ENCODE results near the gene CPEB4.

Gene CPEB4

DNA sequence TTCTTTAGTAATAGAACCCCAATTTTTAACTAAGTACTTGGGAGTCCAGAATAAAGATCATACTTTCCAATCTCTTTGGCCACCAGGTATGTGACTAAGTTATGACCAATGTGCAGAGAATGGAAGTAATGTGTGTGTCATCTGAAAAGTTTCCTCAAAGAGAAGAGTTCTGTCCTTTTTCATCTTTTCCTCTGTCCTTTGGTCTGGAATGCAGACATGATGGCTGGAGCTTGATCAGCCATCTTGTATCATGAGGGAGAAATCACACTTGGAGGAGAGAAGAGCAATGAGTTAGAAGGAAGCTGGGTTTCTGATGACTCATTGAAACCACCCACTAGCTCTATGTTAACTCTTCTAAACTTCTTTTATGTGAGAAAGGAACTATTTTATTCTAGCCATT, 5.5 kb upstream of the CPEB4 start:
- DNase-seq (ENCODE audit: extremely low spot score, insufficient read length, low read depth), result no peak
- FAIRE-seq, result no peak

DNA sequence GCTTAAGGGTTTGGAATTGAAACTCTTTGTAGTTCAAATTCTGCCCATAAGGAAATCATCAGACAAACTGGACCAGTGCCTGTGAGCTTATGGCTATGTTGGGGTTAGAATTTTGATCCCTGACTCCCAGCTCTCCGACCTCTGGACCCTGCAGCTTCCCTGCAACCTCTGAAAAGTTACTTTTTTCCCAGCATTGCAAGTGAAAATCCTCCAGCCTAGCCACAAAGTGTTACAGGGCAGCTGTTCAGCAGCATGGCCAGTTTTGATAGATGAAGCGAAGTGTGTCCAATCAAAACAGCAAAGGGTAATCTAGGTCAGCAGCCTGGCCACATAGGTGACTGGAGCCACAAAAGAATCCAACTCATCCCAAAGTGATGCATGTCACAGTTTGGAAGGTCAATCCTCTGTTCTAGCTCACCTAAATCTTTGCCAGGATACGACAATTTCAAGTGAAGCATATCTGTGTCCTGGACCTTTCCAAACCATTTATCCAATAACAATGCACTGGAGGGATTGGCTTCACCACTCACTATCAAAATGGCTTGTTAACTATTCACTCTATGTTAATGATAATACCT, 4.7 kb upstream of the CPEB4 start:
- FAIRE-seq, result no peak

DNA sequence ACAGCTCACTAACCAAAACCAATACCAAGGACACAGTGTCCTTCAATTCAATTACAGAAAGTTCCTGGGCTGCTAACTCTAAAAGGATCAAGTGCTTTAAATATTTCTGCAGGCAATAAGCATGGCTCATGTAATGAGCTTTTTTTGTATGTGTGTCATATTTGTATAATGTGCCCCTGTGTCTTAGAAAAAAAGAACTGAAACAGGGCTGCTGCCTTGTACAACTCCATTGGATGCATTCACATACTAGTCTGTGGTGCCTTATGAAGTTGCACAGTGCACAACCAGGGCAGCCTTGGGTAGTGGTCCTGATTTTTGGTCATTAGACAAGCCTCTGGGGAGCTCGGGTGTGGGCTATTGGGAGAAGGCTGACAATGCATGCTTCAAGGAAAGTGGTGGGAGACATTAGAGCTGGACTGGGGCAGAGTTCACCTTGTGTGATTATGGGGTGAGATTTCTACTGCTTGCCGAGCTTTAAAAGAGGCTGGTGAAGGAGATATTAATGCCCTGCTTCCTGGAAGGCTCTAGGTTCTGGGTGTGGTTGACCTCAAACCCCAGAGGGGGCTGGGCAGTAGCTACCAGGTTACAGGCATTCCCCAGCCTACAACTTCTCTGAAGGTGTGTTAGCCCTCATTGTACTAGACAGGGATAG, 3.6 kb upstream of the CPEB4 start:
- FAIRE-seq, result peak; percentile 49
- no peak for DNase-seq (ENCODE audit: extremely low spot score, insufficient read length, low read depth)

More for the DNA sequence above, 4.7 kb upstream of the CPEB4 start:
- no peak for DNase-seq (ENCODE audit: extremely low spot score, insufficient read length, low read depth)

DNA sequence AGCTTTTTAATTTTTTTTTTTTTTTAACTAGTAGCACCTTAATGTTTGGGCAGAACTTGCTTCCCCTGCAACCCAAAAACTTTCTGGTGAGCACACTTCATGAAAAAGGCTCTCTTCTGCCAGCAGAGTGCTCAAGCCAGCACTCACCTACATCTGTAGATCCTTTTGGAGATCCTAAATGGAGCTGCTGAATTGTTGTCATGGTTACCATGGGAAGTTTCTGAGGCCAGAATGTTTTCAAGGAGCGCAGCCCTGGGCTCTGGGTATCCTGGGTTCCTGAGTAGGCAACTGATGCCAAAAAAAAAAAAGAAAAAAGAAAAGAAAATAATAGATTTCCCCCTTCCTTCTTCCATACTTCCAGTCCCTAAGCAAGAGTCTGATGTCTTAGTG, 3.1 kb upstream of the CPEB4 start:
- no peak for DNase-seq (ENCODE audit: extremely low spot score, insufficient read length, low read depth)
- FAIRE-seq, result no peak

DNA sequence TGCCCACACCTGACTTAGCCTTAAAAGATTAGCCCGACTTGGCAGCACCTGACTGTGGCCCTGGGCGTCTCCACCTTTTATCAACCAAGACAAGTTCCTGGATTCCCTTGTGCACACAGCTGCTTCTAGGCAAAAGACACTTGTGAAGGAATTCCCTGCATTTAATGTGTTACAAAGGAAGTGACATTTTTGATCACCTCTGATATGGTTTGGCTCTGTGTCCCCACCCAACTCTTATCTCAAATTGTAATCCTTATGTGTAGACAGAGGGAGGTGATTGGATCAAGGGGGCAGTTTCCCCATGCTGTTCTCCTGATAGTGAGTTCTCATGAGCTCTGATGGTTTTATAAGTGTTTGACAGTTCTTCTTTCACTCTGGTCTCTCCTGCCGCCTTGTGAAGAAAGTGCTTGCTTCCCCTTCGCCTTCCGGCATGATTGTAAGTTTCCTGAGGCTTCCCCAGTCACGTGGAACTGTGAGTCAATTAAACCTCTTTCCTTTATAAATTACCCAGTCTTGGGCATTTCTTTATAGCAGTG, 2.6 kb upstream of the CPEB4 start:
- DNase-seq (ENCODE audit: extremely low spot score, insufficient read length, low read depth) (no peak), FAIRE-seq (peak; percentile 47)

DNA sequence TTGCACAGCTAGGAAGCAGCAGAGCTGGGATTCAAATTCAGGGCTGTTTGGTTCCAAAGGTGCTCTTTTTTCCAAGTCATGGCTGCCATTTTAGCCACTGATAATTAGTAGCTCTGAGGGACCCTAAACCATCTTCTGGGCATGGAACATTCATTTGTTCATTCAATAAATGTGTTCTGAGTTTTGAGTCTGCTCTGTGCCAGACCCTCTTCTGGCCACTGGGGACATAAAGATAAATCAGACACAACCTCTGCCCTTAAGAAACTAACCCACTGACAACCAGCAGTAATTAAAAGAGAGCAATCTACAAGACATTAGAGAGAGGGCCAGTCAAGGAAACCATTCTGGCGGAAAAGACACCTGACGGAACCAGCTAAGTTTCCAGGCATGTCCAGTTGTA, 2.0 kb upstream of the CPEB4 start:
- no peak for DNase-seq (ENCODE audit: extremely low spot score, insufficient read length, low read depth)

DNA sequence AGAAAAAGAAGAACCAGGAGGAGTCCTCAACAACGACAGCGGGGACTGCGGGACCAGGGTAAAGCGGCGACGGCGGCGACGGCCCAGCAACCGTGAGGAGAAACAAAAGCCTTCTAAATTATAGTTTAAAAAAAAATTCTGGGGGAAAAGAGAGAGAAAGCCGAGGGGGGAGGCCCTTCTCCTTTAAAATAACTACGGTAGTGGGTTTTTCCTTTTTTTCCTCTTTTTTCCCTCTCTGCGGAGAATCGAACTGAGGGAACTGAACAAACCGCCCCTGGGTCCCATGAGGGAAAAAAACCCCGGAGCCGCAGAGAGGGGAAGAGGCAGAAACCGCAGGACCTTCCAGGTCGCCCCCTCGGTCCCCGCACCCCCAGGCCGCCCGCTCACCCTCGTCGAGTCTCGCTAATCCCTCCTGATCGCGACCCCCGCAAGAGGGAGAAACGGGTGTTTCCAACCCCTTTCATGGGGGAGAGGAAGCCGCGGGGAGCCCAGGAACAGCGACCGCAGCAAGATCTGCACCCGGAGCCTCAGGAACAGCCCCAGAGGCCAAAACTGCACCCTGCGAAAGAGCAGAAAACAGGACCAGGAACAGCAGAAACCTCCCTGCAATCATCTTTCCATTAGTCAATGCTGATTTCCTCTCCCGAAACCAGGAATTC, 453 bp downstream of the CPEB4 start:
- DNase-seq (ENCODE audit: extremely low spot score, insufficient read length, low read depth), result no peak
- FAIRE-seq, result no peak

More for the DNA sequence above, 2.0 kb upstream of the CPEB4 start:
- no peak for FAIRE-seq

DNA sequence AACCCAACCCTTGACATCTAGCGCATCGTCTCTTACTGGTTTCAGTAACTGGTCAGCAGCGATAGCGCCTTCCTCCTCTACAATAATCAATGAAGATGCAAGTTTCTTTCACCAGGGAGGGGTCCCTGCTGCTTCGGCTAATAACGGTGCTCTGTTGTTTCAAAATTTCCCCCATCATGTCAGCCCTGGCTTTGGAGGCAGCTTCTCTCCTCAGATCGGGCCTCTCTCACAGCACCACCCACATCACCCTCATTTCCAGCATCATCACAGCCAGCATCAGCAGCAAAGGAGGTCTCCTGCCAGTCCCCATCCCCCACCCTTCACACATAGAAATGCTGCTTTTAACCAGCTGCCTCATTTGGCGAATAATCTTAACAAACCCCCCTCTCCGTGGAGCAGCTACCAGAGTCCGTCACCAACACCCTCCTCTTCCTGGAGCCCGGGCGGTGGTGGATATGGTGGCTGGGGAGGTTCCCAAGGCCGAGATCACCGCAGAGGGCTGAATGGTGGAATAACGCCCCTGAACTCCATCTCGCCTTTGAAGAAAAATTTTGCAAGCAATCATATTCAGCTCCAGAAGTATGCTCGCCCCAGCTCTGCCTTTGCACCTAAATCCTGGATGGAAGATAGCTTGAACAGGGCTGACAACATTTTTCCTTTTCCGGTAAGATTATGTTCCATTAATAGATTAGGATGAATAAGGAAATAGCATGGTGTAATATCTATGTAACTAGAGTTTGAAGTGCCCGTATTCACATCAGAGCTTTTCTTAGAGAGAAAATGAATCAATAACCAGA, 2.2 kb downstream of the CPEB4 start:
- DNase-seq (ENCODE audit: extremely low spot score, insufficient read length, low read depth), result no peak
- FAIRE-seq, result no peak

DNA sequence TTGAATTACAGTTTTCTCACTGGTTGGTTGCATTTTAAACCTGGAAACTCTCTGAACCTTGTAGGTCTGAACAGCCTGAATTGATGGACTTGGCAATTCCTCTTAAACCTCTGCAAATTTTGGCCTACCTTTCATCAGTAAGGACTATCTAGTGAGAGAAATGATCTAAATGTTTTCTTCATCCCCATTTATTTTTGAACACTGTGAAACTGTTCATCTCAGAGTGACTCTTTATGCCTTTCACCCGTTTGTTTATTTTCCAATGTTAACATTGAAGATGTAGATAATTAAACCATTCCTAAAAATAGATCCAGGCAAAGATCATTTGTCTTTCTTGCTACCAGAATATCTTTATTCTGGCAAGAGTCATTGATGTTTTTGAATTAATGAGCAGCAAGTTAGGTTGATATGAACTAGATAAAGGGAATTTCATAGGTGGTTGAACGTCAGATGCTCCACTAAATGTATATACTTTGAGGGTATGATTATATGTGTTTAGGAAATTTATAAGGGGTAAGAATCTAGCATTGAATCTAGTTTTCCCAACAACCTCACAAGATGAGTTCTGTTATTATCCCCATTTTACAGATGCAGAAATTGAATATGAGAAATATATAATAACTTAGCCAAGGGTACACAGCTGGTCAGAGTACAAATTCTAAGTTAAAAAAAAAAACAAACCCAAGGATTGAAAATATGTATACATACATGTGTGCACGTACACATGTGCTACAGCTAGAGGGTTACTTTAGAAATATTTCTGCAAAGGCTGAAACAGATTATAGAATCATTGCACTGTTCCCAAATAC, 3.4 kb downstream of the CPEB4 start:
- DNase-seq (ENCODE audit: extremely low spot score, insufficient read length, low read depth) (no peak), FAIRE-seq (no peak)

DNA sequence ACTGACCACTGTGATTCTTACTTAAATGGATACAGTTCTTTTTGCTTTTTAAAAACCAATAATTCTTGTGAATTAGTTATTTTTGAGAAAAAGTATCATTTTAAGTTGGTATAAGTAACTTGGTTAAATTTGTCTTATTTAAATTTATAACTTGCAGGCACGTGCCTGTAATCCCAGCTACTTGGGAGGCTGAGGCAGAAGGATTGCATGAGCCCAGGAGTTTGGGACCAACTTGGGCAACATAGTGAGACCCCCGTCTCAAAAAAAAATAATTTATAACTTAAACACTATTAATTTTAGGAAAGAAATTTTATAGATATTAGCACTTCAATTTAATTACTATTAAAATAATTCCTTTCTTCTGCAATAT, 5.0 kb downstream of the CPEB4 start:
- no peak for FAIRE-seq
- no peak for DNase-seq (ENCODE audit: extremely low spot score, insufficient read length, low read depth)

DNA sequence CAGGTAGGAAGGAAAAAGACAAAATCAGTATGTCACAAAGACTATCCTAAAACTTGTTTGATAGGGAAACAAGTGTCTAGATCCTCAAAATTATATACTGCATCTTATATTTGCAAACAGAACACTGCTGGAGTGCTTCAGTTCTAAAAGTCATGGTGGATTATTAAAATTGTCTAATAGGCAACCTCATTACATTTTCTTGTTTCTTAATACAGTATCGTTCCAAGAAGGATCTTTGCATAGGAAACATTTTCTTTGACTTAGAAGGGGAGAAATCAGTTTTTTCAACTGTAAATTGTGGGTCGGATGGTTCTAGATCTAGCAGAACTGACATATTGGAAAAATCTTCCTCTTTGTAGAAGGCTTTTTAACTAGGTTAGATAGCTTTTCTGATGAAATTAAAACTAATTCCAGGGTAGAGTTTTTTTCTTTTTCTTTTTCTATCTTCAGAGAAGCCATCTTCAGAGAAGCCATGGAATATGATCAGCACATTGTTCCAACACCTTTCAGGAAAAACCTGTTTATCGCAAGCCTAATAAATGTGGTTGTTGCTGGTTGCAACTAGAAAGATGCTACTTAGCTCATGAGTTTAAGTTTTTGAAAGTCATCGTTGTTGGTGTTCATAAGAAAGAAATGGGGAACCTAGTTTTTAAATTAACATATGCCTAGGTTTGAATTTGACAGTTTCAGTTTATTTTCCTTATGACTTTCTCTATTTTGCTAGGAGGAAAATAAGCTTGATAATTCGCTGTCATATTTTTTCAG, 7.4 kb downstream of the CPEB4 start:
- DNase-seq (ENCODE audit: extremely low spot score, insufficient read length, low read depth) (no peak), FAIRE-seq (no peak)

DNA sequence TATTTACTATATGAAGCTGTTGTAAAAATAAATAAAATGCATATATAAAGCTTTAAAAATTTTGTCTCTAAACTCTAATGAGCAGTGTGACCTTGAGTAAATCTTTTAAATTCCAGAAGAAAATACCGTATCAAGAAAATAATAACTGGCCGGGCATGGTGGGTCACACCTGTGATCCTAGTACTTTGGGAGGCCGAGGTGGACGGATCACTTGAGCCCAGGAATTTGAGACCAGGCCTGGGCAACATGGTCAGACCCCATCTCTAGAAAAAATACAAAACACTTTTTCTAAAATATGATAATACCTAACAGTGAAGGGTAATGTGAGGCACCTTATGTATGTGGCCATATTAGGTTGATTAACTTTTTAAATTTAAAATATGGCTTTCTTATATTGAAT, 8.5 kb downstream of the CPEB4 start:
- DNase-seq (ENCODE audit: extremely low spot score, insufficient read length, low read depth), result no peak
- FAIRE-seq, result no peak

DNA sequence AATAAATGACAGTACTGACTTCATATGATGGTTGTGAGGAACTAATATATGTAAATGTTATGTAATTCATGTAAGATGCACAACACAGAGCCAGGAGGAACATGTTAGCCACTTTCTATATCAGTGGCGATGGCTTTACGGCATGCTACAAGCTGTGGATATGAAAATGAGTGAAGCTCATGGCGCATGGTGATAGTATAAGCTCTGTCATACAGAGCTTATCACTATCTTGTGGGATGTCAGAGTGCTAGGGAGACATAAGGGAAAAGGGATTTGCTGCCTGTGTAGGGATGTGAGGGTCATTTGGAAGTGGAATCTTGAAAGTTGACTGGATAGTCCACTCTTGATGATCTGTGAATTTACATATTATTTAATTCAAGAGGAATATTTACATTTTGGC, 13.6 kb downstream of the CPEB4 start:
- FAIRE-seq (no peak), DNase-seq (ENCODE audit: extremely low spot score, insufficient read length, low read depth) (no peak)

DNA sequence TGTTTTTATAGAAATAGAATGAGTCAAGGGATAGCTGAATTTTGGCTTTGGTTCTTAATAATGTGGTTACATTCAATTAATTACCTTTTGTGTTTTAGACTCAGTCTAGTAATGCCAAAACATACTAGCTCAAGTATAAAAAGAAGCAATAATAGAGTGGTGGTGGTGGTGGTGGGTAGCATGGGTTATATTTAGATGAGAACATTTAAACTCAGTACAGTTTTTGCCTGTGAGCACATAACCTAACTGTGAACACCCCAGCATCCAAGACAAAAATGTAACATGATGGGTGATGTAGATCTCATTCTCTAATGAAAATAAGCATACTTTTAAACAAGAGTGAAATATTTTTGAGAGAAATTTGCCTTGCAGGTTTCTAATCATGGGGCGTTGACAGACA, 14.2 kb downstream of the CPEB4 start:
- DNase-seq (ENCODE audit: extremely low spot score, insufficient read length, low read depth) (no peak), FAIRE-seq (no peak)

DNA sequence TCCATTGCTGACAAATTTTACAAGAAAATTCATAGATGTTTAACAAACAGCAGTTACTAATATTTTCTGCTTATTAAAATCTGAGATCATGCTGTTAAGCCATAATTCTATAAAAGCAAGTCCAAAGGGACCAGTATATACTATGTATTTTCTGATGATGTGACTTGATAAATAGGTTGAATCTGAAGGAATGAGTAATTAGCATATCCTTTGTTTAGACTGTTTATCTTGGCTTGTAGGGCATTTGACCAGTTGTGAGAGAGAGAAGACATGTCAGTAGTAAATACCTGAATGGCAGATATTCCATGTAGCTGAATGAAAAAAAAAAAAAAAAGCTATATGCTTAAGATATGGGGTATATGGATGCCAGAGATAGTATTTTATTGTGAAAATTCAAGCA, 14.6 kb downstream of the CPEB4 start:
- FAIRE-seq (no peak), DNase-seq (ENCODE audit: extremely low spot score, insufficient read length, low read depth) (no peak)

DNA sequence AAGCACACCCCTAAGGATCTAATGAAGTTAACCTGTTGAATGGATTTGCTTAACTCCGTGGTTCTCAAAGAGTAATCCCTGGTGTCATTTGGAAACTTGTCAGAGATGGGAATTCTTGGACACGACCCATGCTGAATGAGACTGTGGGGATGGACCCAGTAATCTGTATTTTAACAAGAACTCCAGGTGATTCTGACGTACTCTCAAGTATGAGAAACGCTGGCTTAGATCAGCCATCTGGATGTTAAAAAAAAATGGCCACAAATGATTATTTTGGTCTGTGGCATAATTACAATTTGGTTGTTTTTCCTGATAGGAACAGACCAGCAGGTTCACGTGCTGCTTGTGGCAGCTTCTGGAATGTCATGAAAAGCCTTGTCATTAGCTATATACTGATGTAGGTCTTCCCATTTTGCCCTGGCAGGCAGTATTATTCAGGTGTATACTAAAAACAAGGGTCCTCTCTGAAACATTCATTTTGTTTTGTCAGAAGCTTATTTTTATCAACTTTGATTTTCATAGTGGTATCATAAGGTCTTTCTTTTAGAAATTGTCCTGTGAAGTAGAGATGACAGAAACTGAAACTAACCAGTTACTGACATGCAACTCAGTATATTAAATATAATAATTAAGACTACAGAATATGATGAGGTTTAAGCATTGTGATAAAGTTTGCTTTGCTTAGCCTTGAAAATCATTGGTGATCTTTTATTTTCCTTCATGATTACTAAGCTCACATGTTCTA, 15.4 kb downstream of the CPEB4 start:
- FAIRE-seq, result no peak
- no peak for DNase-seq (ENCODE audit: extremely low spot score, insufficient read length, low read depth)

DNA sequence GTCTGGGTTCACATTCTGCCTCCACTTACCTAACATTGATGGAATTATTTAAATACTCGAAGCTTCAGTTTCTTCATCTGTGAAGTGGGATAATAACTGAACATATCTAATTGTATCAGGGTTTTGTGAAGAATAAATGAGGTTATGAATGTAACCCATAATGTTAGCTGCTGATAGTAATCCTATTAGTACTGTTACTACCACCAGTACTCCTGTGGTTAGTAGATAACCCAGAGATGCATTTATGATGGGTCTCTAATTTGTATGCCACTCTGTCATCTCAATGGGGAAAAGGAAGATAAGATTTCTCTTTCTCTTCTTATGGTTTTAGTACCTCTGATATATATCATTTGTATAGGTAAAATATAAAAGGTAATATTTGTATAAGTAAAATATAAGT, 16.0 kb downstream of the CPEB4 start:
- FAIRE-seq (no peak), DNase-seq (ENCODE audit: extremely low spot score, insufficient read length, low read depth) (no peak)

DNA sequence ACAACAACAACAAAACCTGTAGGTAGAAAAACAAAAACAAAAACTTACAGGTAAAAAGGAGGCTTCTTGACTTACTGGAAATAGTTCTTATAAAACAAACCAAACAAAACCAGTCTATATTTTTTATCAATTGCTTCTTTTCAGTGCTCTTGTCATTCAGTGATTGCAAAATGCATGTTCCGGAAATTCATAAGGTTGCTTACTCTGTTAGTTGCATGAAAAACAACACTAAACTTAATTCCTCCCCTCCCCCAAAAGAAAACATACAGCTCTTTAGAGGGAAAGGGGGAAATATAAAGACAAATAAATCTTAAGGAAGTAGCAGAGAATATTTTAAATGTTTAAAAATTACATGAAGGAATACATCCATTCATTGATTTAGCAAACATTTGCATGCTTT, 19.1 kb downstream of the CPEB4 start:
- FAIRE-seq (no peak), DNase-seq (ENCODE audit: extremely low spot score, insufficient read length, low read depth) (no peak)
